IPS-20b (cell line): Measurements from ENCODE around the gene UBE2G1.

ENCODE experiments used
- H3K27ac ChIP-seq: one replicate; pipeline ENCODE4 v1.5.1; 2013; ENCODE audit warnings: low read length
- H3K27me3 ChIP-seq: 2 replicates; pipeline ENCODE4 v1.6.1; 2013; ENCODE audit warnings: mild to moderate bottlenecking, low read length, inconsistent platforms; ENCODE audit not compliant: insufficient read depth
- H3K36me3 ChIP-seq: 2 replicates; pipeline ENCODE4 v1.6.1; 2013; ENCODE audit warnings: low read depth, mild to moderate bottlenecking, inconsistent platforms, low read length, moderate library complexity; ENCODE audit not compliant: insufficient read depth
- H3K4me1 ChIP-seq: 2 replicates; pipeline ENCODE4 v1.6.1; 2013; ENCODE audit warnings: mild to moderate bottlenecking, control low read depth, inconsistent platforms, low read length, moderate library complexity; ENCODE audit not compliant: insufficient read depth
- H3K4me3 ChIP-seq: 2 replicates; pipeline ENCODE4 v1.5.1; 2013; ENCODE audit warnings: mild to moderate bottlenecking, low read length, inconsistent platforms
- H3K9ac ChIP-seq: 2 replicates; pipeline ENCODE4 v1.6.1; 2013; ENCODE audit warnings: low read depth, mild to moderate bottlenecking, inconsistent platforms, low read length, moderate library complexity
- H3K9me3 ChIP-seq: 2 replicates; pipeline ENCODE4 v1.6.1; 2013; ENCODE audit warnings: mild to moderate bottlenecking, low read depth, low read length, inconsistent platforms; ENCODE audit not compliant: insufficient read depth

Gene UBE2G1

GRCh38 chr17:4313221-4314114, 53.0 kb downstream of the UBE2G1 start:
- H3K9me3 ChIP-seq = no peaks in the 10 kb centered on the region
- no peak overlapping the region for H3K27ac ChIP-seq
- no peaks in the 10 kb centered on the region; the same call in 1 of the 2 replicates for H3K36me3 ChIP-seq
- no peak overlapping the region for H3K9ac ChIP-seq
- H3K4me1 ChIP-seq = peaks cover 17% of the 10 kb centered on the region
- no peak overlapping the region for H3K4me3 ChIP-seq
- no peaks in the 10 kb centered on the region for H3K27me3 ChIP-seq

GRCh38 chr17:4310354-4311060, 56.0 kb downstream of the UBE2G1 start:
- Histone ChIP-seq H3K9me3 (no peaks in the 10 kb centered on the region), H3K27me3 (no peaks in the 10 kb centered on the region), H3K9ac (no peak overlapping the region), H3K36me3 (peaks cover 13% of the 10 kb centered on the region), H3K4me3 (no peak overlapping the region), H3K4me1 (peaks cover 24% of the 10 kb centered on the region), H3K27ac (no peak overlapping the region)

GRCh38 chr17:4309897-4310296, 56.6 kb downstream of the UBE2G1 start:
- Histone ChIP-seq H3K27ac (no peak overlapping the region), H3K4me1 (peaks cover 24% of the 10 kb centered on the region), H3K27me3 (no peaks in the 10 kb centered on the region)

GRCh38 chr17:4307179-4307930, 59.1 kb downstream of the UBE2G1 start:
- H3K9ac ChIP-seq = peak overlapping the region; percentile 68; the same call in 1 of the 2 replicates
- peak overlapping the region; percentile 63 for H3K4me3 ChIP-seq
- peaks cover 16% of the 10 kb centered on the region for H3K4me1 ChIP-seq
- no peaks in the 10 kb centered on the region for H3K9me3 ChIP-seq
- H3K36me3 ChIP-seq = peaks cover 37% of the 10 kb centered on the region
- no peaks in the 10 kb centered on the region for H3K27me3 ChIP-seq
- peak overlapping the region; percentile 35 for H3K27ac ChIP-seq

More at GRCh38 chr17:4309897-4310296, 56.6 kb downstream of the UBE2G1 start:
- Histone ChIP-seq H3K4me3 (no peak overlapping the region), H3K9me3 (no peaks in the 10 kb centered on the region), H3K36me3 (peaks cover 18% of the 10 kb centered on the region), H3K9ac (no peak overlapping the region)

GRCh38 chr17:4305224-4305623, 61.3 kb downstream of the UBE2G1 start:
- Histone ChIP-seq H3K27me3 (no peaks in the 10 kb centered on the region), H3K4me1 (peaks cover 12% of the 10 kb centered on the region), H3K9ac (no peak overlapping the region), H3K4me3 (no peak overlapping the region), H3K9me3 (no peaks in the 10 kb centered on the region), H3K36me3 (peaks cover 52% of the 10 kb centered on the region), H3K27ac (no peak overlapping the region)

GRCh38 chr17:4304417-4305027, 62.0 kb downstream of the UBE2G1 start:
- Histone ChIP-seq H3K27ac (no peak overlapping the region), H3K36me3 (peaks cover 52% of the 10 kb centered on the region), H3K27me3 (no peaks in the 10 kb centered on the region), H3K4me1 (peaks cover 10% of the 10 kb centered on the region), H3K9ac (no peak overlapping the region), H3K4me3 (no peak overlapping the region), H3K9me3 (no peaks in the 10 kb centered on the region)

GRCh38 chr17:4301066-4301465, 65.4 kb downstream of the UBE2G1 start:
- Histone ChIP-seq H3K27me3 (no peaks in the 10 kb centered on the region), H3K4me1 (no peaks in the 10 kb centered on the region), H3K27ac (no peak overlapping the region), H3K36me3 (peaks cover 72% of the 10 kb centered on the region), H3K9ac (no peak overlapping the region), H3K4me3 (no peak overlapping the region), H3K9me3 (no peaks in the 10 kb centered on the region)

- no peak overlapping the region for H3K9ac ChIP-seq
- no peaks in the 10 kb centered on the region for H3K27me3 ChIP-seq
- no peaks in the 10 kb centered on the region for H3K9me3 ChIP-seq
- no peaks in the 10 kb centered on the region for H3K4me1 ChIP-seq
- H3K4me3 ChIP-seq = no peak overlapping the region
- H3K27ac ChIP-seq = no peak overlapping the region
- peaks cover 76% of the 10 kb centered on the region for H3K36me3 ChIP-seq
These were observed 69.1 kb downstream of the UBE2G1 start for GRCh38 chr17:4297351-4297750.

GRCh38 chr17:4295686-4296085, 70.8 kb downstream of the UBE2G1 start:
- H3K36me3 ChIP-seq = peaks cover 70% of the 10 kb centered on the region
- H3K4me1 ChIP-seq = no peaks in the 10 kb centered on the region
- H3K27ac ChIP-seq = no peak overlapping the region

GRCh38 chr17:4293572-4293971, 72.9 kb downstream of the UBE2G1 start:
- Histone ChIP-seq H3K9me3 (no peaks in the 10 kb centered on the region), H3K27me3 (no peaks in the 10 kb centered on the region), H3K4me3 (no peak overlapping the region), H3K4me1 (no peaks in the 10 kb centered on the region), H3K36me3 (peaks cover 84% of the 10 kb centered on the region), H3K9ac (no peak overlapping the region), H3K27ac (no peak overlapping the region)

More at GRCh38 chr17:4295686-4296085, 70.8 kb downstream of the UBE2G1 start:
- Histone ChIP-seq H3K9ac (no peak overlapping the region), H3K9me3 (no peaks in the 10 kb centered on the region), H3K4me3 (no peak overlapping the region), H3K27me3 (no peaks in the 10 kb centered on the region)

GRCh38 chr17:4287710-4288109, 78.8 kb downstream of the UBE2G1 start:
- Histone ChIP-seq H3K9me3 (no peaks in the 10 kb centered on the region), H3K36me3 (peaks cover 70% of the 10 kb centered on the region), H3K27me3 (no peaks in the 10 kb centered on the region)

More at GRCh38 chr17:4287710-4288109, 78.8 kb downstream of the UBE2G1 start:
- no peak overlapping the region for H3K4me3 ChIP-seq
- no peak overlapping the region for H3K27ac ChIP-seq
- H3K9ac ChIP-seq = no peak overlapping the region
- no peaks in the 10 kb centered on the region for H3K4me1 ChIP-seq
